NK-92 treated with Interleukin-12 subunit alpha and Interleukin-12 subunit beta, amount 100 ng/mL, for 24 hours (cell line): ENCODE results near the gene TSPAN4.

Experiments
- DNase-seq: peaks from one replicate; lab custom pipeline; 2025; lab: John Stamatoyannopoulos, UW

Gene TSPAN4

GRCh38 chr11:824292-824880 is 18.3 kb upstream of the TSPAN4 start:
- no peak for DNase-seq

GRCh38 chr11:824942-825341 is 17.7 kb upstream of the TSPAN4 start:
- DNase-seq, result no peak

- DNase-seq, result no peak
Measured at GRCh38 chr11:825366-826226, 17.1 kb upstream of the TSPAN4 start.

- DNase-seq, result no peak
Measured at GRCh38 chr11:826227-826621, 16.4 kb upstream of the TSPAN4 start.

- no peak for DNase-seq
Measured at GRCh38 chr11:826836-827145, 15.9 kb upstream of the TSPAN4 start.

- no peak for DNase-seq
Measured at GRCh38 chr11:827146-827896, 15.3 kb upstream of the TSPAN4 start.

GRCh38 chr11:827897-828192 is 14.8 kb upstream of the TSPAN4 start, which contains the start of gene CRACR2B:
Gene CRACR2B (plus strand): TSS chr11:827919. CDS start chr11:828608, 689 bp downstream.
- no peak for DNase-seq

- no peak for DNase-seq
Measured at GRCh38 chr11:828506-829175, 14.0 kb upstream of the TSPAN4 start.

- DNase-seq, result no peak
Measured at GRCh38 chr11:829176-829846, 13.3 kb upstream of the TSPAN4 start.

- DNase-seq, result no peak
Measured at GRCh38 chr11:829847-830294, 12.8 kb upstream of the TSPAN4 start.

- DNase-seq, result no peak
Measured at GRCh38 chr11:830295-831117, 12.1 kb upstream of the TSPAN4 start.

GRCh38 chr11:831118-831864 is 11.4 kb upstream of the TSPAN4 start:
- DNase-seq, result no peak

- DNase-seq, result no peak
Measured at GRCh38 chr11:831961-832528, 10.6 kb upstream of the TSPAN4 start.

GRCh38 chr11:832529-833113 is 10.0 kb upstream of the TSPAN4 start, which contains the start of gene CD151:
Gene CD151 (plus strand): TSS chr11:832952. CDS start chr11:836070, 3,118 bp downstream.
- DNase-seq, result no peak

- no peak for DNase-seq
Measured at GRCh38 chr11:833114-833791, 9.4 kb upstream of the TSPAN4 start.

GRCh38 chr11:833849-834311 is 8.8 kb upstream of the TSPAN4 start:
- DNase-seq, result no peak

- no peak for DNase-seq
Measured at GRCh38 chr11:834371-835316, 8.0 kb upstream of the TSPAN4 start.

- DNase-seq, result no peak
Measured at GRCh38 chr11:836274-836673, 6.4 kb upstream of the TSPAN4 start.
